NCI-H2196 treated with DMSO at 0.1 percent for 48 hours (cell line): ENCODE data around the gene TMEM150A.
"Not testable (repeated sequence)": the region's sequence is repeated elsewhere in the genome, so short reads cannot be mapped to it uniquely, and the experiment has no call there.

Experiments
- DNase-seq: peaks from one replicate; lab custom pipeline; 2025; ENCODE audit not compliant: unreplicated experiment; lab: John Stamatoyannopoulos, UW

TMEM150A gene, protein sequence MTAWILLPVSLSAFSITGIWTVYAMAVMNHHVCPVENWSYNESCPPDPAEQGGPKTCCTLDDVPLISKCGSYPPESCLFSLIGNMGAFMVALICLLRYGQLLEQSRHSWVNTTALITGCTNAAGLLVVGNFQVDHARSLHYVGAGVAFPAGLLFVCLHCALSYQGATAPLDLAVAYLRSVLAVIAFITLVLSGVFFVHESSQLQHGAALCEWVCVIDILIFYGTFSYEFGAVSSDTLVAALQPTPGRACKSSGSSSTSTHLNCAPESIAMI

DNA sequence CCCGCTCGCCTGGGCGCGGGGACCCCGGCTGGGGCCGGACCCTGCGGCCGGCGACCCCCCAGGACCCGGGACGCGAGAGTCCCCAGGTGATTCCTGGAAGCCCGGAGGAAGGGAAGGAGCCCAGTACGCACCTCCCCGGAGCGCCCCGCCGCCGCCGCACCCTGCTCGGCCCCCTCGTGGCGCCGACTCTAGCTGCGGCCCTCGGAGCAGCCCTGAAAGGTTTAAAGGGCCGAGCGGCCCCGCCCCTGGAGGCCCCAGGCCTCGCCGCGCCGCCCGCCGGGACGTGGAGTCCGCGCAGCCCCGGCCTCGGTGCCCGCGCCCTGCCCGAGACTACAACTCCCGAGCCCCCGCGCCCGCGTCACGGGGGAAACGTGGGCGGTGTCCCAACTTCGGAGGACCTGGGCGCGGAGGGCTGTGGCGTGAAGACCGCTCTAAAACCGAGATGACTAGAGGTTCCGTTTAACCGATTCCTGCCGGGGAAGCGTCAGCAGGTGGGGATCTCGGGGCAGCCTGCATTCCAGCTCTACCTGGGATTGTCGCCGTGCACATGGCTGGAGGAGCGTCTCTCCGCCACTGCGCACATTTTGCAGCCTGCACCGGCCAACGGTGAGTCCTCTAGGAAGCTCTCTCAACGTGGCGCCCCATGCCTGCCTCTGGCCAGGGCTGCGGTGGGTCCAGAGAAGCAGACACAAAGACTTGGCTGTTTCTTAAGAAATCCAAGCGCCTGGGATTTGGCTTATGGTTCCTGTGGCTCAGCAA lies at the start of gene TMEM150A:
Gene TMEM150A, minus strand, starts transcription at position 223 of the 759 bp plus-strand sequence. CDS start 750 bp downstream, outside the sequence.
- DNase-seq = peak; percentile 41

DNA sequence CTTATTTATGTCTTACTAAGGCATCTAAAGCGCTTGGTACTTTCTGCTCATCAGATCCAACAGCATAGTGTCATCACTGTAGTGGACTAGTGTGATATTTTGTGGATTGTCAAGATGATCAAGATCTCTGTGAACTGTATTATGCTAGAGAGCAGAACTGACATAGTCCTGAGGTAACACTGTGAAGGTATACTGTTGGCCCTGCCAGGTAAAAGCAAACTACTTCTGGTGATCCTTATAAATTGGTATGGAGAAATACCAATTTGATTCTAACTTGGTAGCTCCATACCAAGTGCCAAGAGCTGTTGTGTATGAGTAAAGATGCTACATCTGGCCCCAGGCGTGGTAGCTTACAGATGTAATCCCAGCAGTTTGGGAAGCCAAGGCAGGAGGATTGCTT lies 49.6 kb upstream of the TMEM150A start:
- no peak for DNase-seq

DNA sequence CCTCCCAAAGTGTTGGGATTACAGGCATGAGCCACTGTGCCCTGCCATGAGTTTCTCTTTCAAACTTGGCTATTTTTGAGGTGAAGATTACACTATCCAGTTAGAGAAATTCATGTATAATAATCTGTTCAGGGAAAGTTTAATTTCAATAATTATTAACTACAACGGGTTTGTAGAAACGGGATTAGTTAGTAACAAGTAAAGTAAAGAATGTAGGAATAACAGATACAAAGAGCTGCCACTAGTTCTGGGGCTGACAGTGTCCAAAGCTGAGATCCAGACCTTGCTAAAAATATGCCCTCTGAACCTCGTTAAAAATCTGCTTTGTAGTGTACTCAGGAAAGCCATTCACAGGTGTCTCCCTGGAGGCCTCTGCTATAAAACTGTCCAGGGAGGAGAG lies 48.6 kb upstream of the TMEM150A start:
- no peak for DNase-seq

DNA sequence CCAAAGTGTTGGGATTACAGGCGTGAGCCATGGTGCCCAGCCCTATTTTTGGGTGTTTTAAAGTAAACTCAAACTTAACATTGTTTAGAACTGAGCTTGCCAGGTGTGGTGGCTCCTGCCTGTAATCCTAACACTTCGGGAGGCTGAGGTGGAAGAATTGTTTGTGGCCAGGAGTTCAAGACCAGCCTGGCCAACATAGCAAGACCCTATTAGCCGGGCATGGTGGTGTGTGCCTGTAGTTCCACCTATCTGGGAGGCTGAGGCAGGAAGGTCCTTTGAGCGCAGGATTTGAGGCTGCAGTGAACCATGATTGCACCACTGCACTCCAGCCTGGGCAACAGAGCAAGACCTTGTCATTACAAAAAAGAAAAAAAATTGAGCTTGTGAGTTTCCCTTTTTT lies 48.0 kb upstream of the TMEM150A start:
- DNase-seq = no peak

DNA sequence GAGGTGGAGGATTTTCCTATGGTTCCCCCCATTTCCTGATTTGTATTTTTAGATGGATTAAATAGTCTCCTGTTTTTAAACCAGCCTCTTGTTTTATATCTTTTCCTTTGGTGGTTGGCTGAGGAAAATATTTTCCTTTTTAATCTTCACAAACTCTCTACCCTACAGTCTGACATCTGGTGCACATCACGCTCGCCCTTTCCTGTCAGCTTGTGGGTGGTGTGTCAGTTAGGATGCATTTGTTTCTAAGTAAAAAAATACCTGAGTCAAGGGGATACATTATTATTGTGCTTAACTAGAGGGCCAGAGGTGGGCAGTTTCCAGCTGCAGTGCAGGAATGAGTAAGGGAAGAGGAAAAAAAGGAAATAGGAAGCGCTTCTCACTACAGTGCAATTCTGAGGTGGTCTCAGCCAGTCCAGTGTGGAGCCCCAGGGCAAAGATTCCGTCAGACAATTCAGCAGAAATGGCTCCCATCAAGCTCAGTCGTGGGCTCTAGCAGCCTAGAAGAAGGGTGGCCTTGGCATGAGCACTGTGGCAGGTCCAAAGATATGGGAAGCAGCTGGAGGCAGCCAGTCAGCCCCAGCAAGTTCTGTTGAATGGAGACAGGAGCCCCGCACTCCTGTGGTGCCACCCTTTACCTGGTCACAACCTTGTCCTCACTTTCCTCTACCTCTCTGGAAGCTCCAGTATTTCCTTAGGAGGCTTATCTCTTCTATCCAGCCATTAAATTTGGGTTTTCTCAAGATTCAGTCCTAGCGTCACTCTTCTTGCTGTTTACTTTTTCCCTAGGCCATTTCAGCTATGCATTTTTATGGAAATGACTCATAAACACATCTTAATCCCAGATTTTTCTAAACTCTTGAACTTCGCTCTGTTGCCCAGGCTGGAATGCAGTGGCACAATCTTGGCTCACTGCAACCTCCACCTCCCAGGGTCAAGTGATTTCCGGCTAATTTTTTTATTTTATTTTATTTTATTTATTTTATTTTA lies 47.0 kb upstream of the TMEM150A start:
- no peak for DNase-seq

DNA sequence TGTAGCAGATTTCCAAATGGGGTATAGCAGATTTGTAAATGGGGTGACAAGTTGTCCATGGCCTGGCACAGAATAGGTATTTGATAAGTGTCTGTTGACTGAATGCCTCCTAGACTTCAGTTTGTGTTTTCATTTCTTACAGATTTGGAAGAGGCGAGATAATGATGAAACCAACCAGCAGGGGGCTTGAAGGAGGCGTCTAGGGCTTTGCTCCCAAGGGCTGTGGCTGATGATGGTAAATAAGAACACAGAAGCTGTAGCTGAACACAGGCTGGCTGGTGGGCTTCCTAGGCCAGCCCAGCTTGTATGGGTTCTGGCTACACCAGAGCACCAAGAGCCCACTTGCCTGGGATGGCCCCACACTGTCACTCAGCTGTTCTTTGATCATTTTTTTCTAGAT lies 46.1 kb upstream of the TMEM150A start:
- DNase-seq = no peak

DNA sequence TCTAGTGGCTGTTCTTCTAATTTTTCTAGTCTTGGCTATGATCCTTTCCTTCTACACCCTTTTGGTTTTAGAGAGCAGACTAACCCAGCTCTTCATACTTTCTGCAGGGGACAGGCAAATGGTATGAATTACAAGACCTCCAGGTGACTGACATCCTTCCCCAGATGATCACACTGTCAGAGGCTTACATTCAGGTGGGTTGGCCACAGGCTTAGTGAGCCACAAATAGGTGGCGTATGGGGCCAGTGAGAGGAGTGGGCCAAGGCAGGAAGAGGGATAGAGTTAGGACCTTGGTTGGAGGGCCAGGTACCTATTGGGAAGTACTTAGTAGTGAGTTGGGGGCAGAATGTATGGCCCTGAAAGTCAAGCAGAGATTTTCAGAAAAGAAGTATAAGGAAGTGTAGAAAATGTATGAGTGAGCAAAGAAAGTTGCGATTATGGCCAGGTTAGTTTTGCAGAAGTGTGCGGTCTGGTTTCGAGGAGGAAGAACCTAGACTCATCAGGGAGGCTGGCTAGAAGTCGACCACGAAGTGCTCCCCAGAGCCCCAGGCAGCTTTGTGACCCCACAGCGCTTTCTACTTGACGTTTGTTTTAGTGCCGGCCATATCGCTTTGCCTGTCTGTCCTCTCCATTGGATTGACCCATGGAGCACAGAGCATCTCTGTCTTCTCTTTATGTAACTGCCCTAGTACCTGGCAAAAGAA lies 45.5 kb upstream of the TMEM150A start:
- DNase-seq = no peak

DNA sequence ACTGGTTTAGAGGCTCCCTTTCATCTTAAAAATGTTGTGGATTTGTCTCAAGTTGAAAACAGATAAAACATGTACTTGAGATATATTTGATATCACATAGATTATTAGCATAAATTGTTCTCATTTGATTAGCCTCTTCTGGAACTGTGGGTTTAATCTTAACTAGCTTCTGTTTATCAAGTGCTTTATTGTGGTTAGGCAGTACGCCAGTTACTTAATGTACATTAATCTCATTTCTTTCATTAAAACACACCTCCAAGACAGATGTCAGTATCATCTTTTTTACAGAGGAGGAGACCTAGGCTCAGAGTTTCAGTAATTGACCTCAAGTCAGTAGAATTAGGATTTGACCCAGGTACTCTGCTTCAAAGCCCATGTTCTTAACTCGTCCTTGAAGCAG lies 43.7 kb upstream of the TMEM150A start:
- DNase-seq = no peak

DNA sequence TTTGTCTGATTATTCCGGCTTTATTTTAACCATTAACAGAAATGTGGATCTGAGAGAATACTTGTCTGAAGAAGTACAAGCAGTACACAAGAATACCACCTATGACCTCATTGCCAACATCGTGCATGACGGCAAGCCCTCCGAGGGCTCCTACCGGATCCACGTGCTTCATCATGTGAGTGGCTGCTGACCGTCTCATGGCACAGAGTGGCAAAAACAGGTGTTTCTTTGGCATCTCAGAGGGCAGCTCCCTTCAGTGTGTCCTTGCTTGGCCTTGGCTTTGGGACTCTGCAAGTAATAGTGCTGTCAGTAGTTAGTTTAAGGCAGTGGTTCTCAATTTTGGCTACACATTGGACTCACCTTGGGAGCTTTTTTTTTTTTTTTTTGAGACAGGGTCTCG lies 42.4 kb upstream of the TMEM150A start:
- no peak for DNase-seq

DNA sequence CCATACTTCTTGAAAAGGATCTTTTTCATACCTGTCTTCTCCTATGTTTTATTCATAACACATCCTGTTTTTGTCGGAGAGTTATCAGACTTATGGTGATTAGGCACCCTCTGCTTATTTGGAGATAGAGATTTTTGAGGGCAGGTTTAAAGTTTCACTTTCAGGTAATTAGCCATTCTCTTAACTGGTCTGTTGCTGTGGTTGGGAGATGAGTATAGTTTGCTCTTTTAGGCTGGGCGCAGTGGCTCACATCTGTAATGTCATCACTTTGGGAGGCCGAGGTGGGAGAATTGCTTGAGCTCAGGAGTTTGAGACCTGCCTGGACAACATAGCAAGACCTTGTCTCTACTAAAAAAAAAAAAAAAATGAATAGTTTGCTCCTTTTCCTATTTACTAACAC lies 40.2 kb upstream of the TMEM150A start:
- DNase-seq = no peak

DNA sequence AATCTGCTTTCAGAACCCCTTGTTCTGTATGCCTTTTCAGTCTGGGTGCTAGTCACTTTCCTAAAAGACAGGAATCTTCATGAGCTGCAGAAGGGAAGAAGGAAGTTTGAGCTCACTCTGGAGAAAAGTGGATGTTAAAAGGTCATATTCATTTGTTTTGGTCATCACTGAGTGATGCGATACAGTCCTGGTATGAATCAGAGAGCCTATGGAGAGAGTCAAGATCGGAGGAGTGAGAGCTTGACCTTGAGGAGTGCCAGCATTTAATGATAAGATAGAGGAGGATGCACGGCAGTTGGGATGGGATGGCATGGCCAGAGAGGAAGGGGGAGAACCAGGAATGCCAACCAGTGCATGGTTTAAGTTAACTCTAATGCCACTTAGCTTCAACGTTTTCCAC lies 33.1 kb upstream of the TMEM150A start:
- DNase-seq = no peak

DNA sequence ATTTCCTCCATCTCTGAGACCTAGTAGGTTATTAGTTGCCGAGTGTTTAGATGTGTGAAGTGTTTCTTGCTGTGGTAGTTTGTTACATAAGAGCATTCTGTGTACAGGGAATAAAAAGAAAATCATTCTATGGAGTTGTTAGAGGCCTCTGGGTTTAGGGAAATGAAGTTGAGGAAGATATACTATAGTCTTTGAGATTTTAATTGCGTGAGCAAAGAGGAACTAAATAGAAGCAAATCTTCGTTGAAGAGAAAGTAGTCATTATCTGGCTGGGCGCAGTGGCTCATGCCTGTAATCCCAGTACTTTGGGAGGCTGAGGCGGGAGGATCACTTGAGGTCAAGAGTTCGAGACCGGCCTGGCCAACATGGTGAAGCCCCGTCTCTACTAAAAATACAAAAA lies 32.5 kb upstream of the TMEM150A start:
- no peak for DNase-seq

DNA sequence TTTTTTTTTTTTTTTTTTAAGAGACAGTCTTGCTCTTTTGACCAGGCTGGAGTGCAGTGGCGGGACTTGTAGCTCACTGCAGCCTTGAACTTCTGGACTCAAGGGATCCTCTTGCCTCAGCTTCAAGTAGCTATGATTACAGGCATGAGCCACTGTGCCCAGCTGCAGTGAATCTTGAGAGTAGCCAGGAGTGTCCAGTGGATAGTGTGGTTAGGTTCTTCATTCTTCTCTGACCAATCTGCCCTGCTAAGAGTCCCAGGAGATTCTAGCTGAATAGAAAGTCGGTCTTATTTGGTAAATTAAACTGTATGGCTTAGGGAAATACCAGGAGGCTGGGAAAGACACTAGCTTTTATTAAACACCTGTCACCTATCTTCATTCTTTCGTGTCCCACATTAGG lies 28.8 kb upstream of the TMEM150A start:
- no peak for DNase-seq

DNA sequence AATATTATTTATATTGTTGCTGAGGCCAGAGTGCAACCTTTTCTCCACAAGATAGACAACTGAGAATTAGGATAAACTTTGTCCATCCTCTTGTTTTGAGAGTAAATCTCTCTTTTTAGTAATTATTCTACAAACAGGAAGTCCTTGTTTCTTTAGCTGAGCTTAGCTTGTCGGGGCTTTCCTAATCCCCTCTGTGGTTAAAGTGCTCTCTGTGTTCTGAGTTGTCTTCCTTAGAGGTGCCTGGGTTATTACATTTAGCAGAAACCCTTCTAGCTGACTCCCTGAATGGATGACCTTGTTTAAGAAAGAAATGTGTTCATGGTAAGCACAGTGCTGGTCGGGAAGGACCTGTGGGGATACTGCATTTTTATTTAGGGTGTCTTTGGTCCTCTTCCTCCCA lies 26.2 kb upstream of the TMEM150A start:
- DNase-seq = no peak

DNA sequence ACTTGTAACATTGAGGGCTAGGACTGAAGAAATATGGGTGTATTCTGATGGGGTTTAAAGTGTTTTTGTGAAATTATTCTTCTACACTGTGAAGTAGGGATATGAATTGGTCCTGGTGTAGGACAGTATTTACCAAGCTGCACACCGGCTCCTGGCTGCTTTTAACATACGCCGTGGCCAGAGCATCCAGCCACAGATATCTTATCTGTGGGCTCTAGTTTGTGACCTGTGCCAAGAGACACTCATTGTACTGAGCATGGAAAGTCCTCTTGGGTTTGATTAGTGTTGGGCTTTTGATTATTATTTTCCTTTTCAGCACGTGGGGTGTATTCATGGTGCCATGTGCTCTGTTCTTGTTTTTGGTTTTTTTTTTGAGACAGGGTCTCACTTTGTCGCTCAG lies 21.5 kb upstream of the TMEM150A start:
- DNase-seq = no peak

DNA sequence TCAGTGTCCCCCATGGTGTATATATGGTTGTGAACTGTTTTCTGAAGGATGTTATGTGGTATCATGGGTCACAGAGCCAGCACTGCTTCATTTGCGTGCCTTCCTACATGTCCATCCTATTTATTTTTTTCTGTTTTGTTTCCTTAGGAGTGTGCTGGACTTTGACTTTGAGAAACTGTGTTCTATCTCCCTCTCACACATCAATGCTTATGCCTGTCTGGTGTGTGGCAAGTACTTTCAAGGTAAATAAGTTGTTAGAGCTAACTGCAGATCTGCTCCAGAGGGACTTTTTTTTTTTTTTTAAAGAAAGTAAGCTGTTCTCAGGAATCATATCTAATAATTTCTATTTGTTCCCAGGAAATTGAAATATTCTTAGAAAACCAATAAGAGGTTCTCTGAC lies 18.8 kb upstream of the TMEM150A start:
- DNase-seq = no peak

DNA sequence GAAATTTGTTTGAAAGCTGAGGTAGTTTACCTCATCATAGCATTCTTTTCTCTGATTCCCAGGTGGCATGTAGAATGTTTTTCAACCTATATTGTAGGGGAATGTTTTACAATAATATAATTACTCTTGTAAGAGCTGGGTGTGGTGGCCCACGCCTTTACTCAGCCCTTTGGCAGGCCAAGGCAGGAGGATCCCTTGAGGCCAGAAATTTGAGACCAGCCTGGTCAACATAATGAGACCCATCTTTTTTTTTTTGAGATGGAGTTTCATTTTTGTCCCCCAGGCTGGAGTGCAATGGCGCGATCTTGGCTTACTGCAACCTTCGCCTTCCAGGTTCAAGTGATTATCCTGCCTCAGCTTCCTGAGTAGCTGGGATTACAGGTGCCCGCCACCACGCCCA lies 17.1 kb upstream of the TMEM150A start:
- DNase-seq = no peak

DNA sequence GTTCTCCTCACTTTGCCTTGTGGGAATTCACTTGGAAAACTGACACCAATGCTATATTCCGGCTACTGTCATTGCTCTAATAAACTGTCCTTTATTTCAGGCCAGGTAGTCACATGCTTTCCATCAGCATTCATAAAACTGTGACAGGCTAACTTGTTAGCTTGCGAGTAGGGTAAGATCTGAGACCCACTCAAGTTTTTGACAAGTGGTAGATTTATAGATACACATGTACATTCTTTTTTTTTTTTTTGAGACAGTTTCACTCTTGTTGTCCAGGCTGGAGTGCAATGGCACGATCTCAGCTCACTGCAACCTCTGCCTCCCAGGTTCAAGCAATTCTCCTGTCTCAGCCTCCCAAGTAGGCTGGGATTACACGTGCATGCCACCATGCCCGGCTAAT lies 15.2 kb upstream of the TMEM150A start:
- DNase-seq = not testable (repeated sequence)

DNA sequence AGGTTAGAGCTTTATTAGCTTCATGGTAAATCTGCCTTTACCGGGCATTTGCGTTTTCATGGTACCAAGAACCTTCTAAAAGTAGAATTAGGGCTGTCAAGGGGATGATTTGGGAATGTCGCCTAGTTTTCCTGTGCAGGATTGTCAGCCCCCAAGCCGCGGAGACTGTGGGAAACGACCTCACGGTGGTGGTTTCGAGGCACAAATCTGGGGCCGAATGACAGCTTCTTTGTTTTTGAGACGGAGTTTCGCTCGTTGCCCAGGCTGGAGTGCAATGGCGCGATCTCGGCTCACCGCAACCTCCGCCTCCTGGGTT lies 12.9 kb upstream of the TMEM150A start:
- no peak for DNase-seq

DNA sequence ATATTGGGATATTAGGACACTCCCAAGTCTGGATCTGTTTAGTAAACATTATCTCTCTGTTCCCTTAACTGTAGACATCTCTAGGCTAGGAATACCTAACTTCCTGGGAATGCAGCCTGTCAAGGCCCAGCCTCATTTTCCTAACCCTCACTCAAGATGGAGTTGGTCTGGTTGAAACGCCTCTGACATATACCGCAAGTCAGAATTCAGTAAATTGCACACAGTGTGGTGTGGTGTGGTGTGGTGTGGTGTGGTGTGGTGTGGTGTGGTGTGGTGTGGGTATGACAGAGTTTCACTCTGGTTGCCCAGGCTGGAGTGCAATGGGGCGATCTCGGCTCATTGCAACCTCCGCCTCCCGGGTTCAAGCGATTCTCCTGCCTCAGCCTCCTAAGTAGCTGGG lies 12.3 kb upstream of the TMEM150A start:
- not testable (repeated sequence) for DNase-seq
